HCT116 (cell line): ENCODE data around the gene SMPDL3A.
A peak's percentile ranks its signal among the peaks of the same experiment; 100 is the strongest.

Source experiments
- EZH2phosphoT487 ChIP-seq: fragments of 200-600 bp; IDR thresholded peaks from 2 replicates; pipeline ENCODE4 v1.6.1; 2018; ENCODE audit warnings: antibody characterized with exemption, borderline replicate concordance
- ZFX ChIP-seq: fragments of 450-650 bp; IDR thresholded peaks from 2 replicates; pipeline ENCODE4 v1.6.1; 2017
- TF ChIP-seq, protein P1 (sequence below), 3 experiments: fragments of 200-600 bp in 1 of 3; sonication (generic) in 1 of 3; IDR thresholded peaks in 2 of 3; conservative IDR thresholded peaks in 1 of 3; 2 replicates each; pipeline ENCODE4 v1.5.1; 2012 to 2017; ENCODE audit warnings: low read depth in 2 of 3, low read length in 2 of 3, antibody characterized with exemption in 1 of 3, borderline replicate concordance in 1 of 3, control low read depth in 1 of 3, mild to moderate bottlenecking in 1 of 3, mixed read lengths in 1 of 3, mixed run types in 1 of 3, moderate library complexity in 1 of 3; ENCODE audit not compliant: insufficient read depth in 1 of 3

DNA sequence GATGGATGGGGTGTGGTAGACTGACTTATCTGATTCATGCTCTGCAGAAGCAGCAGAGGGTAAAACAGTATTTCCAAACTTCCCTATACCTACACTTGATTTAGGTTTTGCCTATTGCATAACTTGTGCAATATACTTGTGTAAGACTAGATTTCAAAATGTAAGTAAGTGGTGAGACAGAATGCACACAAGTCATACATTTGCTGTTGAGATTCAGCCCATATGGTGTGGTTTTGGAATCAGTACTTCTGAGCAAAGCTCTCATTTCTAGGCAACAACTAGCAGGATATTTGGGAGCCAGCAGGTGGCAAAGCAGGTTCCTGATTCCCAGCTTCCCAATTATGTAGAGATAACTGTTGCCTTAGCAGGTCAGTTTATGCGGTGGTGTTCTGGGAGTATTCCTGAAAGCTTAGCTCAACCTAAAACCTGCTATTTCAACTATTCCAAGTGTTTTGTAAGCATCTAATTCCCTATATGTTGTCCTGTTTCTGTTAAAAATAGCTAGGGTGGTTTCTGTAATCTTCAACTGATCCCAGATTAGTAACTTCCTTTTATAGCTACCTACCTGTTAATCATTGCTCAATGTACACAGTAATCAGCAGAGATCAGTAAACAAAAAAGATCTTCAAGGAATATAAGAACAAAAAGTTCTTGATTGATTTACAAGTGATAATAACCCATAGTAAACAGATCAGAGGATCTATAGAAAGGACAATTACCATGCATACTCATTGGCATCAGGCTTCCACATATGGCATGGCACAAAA lies 18.0 kb upstream of the SMPDL3A start:
- TF ChIP-seq, protein P1, sequence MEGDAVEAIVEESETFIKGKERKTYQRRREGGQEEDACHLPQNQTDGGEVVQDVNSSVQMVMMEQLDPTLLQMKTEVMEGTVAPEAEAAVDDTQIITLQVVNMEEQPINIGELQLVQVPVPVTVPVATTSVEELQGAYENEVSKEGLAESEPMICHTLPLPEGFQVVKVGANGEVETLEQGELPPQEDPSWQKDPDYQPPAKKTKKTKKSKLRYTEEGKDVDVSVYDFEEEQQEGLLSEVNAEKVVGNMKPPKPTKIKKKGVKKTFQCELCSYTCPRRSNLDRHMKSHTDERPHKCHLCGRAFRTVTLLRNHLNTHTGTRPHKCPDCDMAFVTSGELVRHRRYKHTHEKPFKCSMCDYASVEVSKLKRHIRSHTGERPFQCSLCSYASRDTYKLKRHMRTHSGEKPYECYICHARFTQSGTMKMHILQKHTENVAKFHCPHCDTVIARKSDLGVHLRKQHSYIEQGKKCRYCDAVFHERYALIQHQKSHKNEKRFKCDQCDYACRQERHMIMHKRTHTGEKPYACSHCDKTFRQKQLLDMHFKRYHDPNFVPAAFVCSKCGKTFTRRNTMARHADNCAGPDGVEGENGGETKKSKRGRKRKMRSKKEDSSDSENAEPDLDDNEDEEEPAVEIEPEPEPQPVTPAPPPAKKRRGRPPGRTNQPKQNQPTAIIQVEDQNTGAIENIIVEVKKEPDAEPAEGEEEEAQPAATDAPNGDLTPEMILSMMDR (IDR thresholded peaks at IDR 0.05 in 2 of 3, conservative IDR thresholded peaks at IDR 0.05 in 1 of 3; ENCODE audit: borderline replicate concordance in 1 of 3, insufficient read depth in 1 of 3, low read depth in 2 of 3, low read length in 2 of 3), result peak in 2 of 3 experiments; percentile 19 to 23; a peak in 2 of 6 replicates
- TF ChIP-seq EZH2phosphoT487 (no peak), ZFX (no peak)
